HG02885 (cell line): ENCODE results near the gene OR2M4.
"Not testable (repeated sequence)": the region's sequence is repeated elsewhere in the genome, so short reads cannot be mapped to it uniquely, and the experiment has no call there.

ENCODE experiments used
- ATAC-seq: cut with Tn5 transposase; IDR thresholded peaks from one replicate; pipeline ENCODE4 v1.9.1; 2021; ENCODE audit warnings: mild to moderate bottlenecking; ENCODE audit not compliant: unreplicated experiment, poor library complexity

Gene OR2M4, protein sequence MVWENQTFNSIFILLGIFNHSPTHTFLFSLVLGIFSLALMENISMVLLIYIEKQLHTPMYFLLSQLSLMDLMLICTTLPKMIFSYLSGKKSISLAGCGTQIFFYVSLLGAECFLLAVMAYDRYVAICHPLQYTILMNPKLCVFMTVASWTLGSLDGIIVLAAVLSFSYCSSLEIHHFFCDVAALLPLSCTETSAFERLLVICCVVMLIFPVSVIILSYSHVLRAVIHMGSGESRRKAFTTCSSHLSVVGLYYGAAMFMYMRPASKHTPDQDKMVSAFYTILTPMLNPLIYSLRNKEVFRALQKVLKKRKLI

DNA sequence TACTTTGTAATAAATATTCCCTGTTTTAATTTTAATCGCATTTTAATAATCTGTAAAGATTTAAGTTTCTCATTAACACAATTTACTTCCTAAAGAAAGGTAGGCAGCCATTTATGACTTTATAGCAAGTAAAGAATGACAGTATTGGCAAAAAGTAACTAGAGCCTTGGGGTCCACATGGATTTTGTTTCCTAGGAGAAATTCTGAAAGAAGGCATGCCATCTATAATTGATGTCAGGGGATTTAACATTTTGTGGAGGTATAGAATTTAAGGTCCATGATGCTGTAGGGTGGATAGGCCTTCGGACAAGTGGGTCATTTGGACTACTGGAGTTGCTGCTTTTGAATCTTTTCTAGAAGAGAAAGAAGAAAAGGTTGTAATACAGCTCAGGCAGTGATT, at the start of gene OR2M4:
OR2M4 (plus strand) TSS at position 301 of the 400 bp plus-strand sequence. CDS start 7,512 bp downstream, outside the sequence.
- ATAC-seq: no peak

GRCh38 chr1:248183996-248184395, 47.2 kb upstream of the OR2M4 start:
- no peak for ATAC-seq

GRCh38 chr1:248187363-248187762, 43.9 kb upstream of the OR2M4 start:
- no peak for ATAC-seq

DNA sequence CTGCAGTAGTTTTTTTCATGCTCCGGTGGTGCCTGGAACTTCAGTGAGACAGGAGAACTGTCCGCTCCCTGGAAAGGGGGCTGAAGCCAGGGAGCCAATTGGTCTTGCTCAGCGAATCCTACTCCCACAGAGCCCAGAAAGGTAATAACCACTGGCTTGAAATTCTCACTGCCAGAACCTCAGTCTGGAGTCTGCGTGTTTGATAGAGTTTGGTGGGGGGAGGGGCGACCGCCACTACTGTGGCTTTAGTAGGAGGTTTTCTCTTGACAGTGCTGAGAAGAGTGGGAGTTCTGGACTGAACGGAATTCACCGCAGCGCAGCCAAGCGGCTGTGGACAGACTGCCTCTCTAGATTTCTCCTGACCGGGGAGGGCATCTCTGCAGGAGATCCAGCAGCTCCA, 42.2 kb upstream of the OR2M4 start:
- no peak for ATAC-seq

- ATAC-seq: no peak
These were observed 37.1 kb upstream of the OR2M4 start for GRCh38 chr1:248194117-248194516.

- no peak for ATAC-seq
These were observed 34.3 kb upstream of the OR2M4 start, which contains the start of gene OR2M3 for GRCh38 chr1:248196965-248197364. TSS of gene OR2M3 (plus strand) at chr1:248197265. CDS start at chr1:248203068, 5,803 bp downstream.

GRCh38 chr1:248215880-248216279, 15.3 kb upstream of the OR2M4 start:
- no peak for ATAC-seq

DNA sequence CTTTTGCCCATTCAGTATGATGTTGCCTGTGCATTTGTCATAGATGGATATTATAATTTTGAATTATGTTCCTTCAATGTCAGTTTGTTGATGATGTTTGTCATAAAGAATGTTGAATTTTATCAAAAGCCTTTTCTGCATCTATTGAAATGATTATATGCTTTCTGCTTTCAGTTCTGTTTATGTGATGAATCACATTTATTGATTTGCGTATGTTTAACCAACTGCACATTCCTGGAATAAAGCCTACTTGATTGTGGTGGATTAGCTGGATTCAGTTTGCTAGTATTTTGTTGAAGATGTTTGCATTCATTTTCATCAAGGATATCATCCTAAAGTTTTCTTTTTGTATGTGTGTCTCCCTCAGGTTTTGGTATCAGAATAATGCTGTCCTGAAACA, 5.7 kb upstream of the OR2M4 start:
- no peak for ATAC-seq

DNA sequence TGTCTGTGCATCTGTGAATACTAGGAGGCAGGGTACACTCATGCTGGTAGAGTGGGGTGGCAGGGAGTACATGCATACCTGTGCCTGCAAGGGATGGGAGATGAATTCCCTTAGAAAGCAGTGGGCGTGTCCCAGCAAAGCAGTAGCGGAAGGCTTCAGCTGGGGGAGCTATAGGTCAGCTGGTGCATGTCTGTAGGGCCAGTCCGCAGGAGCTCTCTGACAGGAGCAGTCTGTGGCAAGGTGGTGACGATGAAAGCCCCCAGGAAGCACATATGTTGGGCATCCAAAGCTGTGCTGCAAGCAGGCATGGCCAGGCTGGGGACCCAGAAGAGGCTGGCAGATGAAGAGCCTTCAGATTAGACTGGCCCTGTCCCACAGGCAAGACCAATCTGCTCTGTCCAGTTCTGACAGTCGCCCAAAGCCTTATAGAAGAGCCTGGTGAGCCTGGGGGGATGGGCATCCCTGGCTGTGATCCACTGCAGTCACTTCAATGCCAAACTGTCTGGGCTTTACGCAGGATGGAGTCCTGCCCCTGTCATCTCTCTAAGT, 1.8 kb upstream of the OR2M4 start:
- no peak for ATAC-seq

DNA sequence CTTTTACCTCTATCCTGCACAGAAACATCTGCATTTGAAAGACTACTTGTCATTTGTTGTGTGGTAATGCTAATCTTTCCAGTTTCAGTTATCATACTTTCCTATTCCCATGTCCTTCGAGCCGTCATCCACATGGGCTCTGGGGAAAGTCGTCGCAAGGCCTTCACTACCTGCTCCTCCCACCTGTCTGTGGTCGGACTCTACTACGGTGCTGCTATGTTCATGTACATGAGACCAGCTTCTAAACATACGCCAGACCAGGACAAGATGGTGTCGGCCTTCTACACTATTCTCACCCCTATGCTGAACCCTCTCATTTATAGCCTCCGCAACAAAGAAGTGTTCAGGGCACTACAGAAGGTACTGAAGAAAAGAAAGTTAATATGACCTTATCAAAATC, 8.3 kb downstream of the OR2M4 start:
- ATAC-seq: no peak

DNA sequence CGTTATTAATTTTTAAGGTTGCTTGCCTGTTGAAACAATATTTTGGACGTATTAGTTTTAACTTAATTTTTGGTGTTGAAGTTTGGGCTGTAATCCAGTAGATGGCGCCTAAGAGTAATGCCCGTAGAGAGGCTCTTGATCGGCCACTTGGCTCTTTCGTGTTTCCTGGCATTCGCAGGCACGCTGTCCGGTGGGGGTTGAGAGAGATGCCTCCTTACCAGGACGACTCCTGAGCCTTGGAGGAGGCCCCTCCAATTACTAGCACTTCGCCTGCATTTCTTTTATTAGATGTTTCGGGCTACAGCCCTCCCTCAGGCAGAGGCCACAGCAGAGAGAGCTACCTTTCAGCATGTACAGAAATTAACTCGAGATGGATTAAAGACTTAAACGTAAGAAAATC, 12.0 kb downstream of the OR2M4 start:
- peak; percentile 96 for ATAC-seq

DNA sequence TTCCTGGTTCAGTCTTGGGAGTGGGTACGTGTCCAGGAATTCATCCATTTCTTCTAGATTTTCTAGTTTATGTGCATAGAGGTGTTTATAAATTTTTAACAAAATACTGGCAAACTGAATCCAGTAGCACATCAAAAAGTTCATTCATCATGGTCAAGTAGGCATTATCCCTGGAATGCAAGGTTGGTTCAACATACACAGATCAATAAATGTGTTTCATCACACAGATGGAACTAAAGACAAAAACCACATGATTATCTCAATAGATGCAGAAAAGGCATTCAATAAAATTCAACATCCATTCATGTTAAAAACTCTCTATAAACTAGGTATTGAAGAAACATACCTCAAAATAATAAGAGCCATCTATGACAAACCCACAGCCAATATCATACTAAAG, 28.1 kb downstream of the OR2M4 start:
- not testable (repeated sequence) for ATAC-seq

DNA sequence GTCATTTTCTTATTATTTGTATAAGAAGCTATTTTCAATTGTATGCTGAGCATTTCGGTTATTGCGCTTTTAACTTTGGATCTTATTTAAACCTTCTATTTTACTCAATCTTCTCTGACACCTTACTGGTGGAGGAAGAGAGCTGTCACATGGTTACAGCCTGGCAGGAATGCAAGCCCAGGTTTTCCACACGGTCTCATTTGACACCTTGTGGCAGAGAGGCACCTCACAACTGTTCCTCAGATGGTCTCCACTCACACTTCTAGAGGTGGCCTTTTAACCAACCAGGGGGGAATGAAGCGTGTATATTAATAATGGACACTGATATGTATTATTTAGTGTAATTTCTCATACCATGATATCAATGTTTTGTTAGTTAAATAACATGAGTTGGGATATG, 37.0 kb downstream of the OR2M4 start:
- no peak for ATAC-seq

DNA sequence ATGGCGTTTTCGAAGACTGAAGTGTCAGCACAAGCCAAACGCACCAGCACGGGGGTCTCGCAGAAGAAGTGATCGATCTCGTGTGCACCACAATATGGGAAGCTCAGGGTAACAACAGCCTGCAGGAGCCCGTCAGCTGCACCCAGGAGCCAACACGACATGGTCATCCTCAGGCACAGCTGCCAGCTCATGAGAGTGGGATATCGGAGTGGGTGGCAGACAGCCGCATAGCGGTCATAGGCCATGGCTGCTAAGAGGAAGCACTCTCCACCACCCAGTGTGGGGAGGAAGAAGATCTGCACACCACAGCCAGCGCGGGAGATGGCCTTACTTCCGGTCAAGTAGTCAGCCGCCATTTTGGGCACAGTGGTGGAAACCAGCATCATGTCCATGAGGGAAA, 42.0 kb downstream of the OR2M4 start:
- not testable (repeated sequence) for ATAC-seq

DNA sequence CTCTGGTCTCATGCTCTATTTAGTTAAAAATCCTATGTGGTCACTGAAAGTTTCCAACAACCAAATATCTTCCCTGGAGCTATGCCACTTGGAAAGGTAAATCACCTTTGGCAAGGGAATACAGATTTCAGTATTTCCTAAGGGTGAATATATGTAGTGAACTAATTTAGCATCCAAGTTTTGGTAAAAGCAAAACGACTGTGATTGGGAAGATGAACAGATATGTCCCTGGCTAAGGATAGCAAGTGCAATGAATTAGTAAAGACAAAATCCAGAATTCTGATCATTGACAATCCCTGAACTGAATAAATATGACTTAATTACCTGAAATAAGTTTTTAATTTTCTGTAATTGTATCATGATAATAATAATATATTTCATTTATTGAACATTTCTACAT, 46.7 kb downstream of the OR2M4 start, which contains the start of gene OR2T33:
OR2T33 (minus strand) TSS at position 101 of the 400 bp plus-strand sequence. CDS start 4,162 bp downstream, outside the sequence.
- no peak for ATAC-seq

DNA sequence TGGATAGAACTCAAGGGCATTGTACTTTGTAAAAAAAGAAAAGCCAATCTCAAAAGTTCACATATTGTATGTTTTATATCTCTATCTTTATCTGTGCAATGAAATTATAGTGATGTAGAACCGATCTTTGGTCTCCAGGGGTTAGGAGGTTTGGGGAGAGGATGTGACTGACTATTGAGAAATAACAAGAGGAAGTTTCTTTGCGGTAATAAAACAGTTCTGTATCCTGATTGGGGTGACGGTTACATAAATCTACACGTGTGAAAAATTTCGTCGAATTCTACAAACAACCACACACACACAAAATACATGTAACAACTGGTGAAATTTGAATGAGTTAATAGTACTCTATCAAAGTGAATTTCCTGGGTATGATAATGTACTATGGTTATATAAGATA, 57.2 kb downstream of the OR2M4 start:
- no peak for ATAC-seq
